ENCODE measurements around the gene HOXA6. TPM values are rescaled to one million over a fixed set of nuclear protein-coding genes. Genes with fewer than 3 reads are reported as not detected.

HOXA6 gene
- total and polyA plus RNA-seq, 2 donors (not counting 3 experiments of a cell fraction or from before 2014, with no cell fraction given): 10.0 to 20.7 TPM

- Histone ChIP-seq H4K20me1 (replicated peaks; ENCODE audit: control insufficient read depth, extremely low read depth, insufficient read depth, low read length) (no peaks in the 10 kb centered on the region), H3K9me1 (replicated peaks; ENCODE audit: control insufficient read depth, extremely low read depth, insufficient read depth, low read length) (no peaks in the 10 kb centered on the region), H3K79me2 (ENCODE audit: control insufficient read depth, insufficient read depth, low read length) (peaks cover 5% of the 10 kb centered on the region), H3K36me3 (ENCODE audit: control insufficient read depth in 2 of 2, extremely low read depth in 1 of 2, insufficient read depth in 2 of 2, low read length in 2 of 2) (no peaks in the 10 kb centered on the region), H3K9ac (replicated peaks; ENCODE audit: extremely low read depth, insufficient read depth, low read length) (no peak overlapping the region), H3K27ac (ENCODE audit: insufficient read depth, low read depth, low read length) (no peak overlapping the region), H3K4me3 (replicated peaks in 1 of 3; ENCODE audit: insufficient read depth in 1 of 3, low read depth in 1 of 3, low read length in 3 of 3) (peak overlapping the region; percentile 21 to 44 (median 34)), H3K4me1 (ENCODE audit: control insufficient read depth, extremely low read depth, insufficient read depth, low read length) (peaks cover 22% of the 10 kb centered on the region), H3K9me3 (replicated peaks; ENCODE audit: control insufficient read depth, insufficient read depth, low read length) (no peaks in the 10 kb centered on the region), H3K4me2 (ENCODE audit: insufficient read depth, low read length) (peak overlapping the region; percentile 46), H3K27me3 (ENCODE audit: control insufficient read depth in 2 of 2, insufficient read depth in 2 of 2, low read length in 2 of 2) (peaks cover 29 to 48% of the 10 kb centered on the region in 2 experiments), H2AFZ (ENCODE audit: low read depth, low read length) (peak overlapping the region; percentile 58)
- ChIA-PET POLR2A (no interaction called here), CTCF (interaction anchor here (0.6 to 1.5 kb wide), 6 partner anchors 9 to 901 kb away, joined by 3 to 7 read pairs (median 5); no protein-coding TSS in a partner anchor)
- DNase-seq (ENCODE audit: low read depth, low spot score) (no peak), FAIRE-seq (no peak)
- TF ChIP-seq EZH2 (IDR thresholded peaks at IDR 0.05; ENCODE audit: borderline replicate concordance, low read depth, low read length, severe bottlenecking) (peak; percentile 36), JUN (IDR thresholded peaks at IDR 0.05; ENCODE audit: borderline replicate concordance, insufficient read depth, insufficient read length, low read depth) (no peak)
- intact Hi-C loops (cut with micrococcal nuclease) (no loop called here), dilution Hi-C loops (cut with MboI; ENCODE audit: extremely low pct_ligation_motif_present, low sequenced_read_pairs) (no loop called here)
- no TSS peak for BruUV-seq (replicated peaks)
Observed at GRCh38 chr7:27192546-27193334, 45.2 kb upstream of the HOXA6 start.

GRCh38 chr7:27191833-27192545 is 44.4 kb upstream of the HOXA6 start:
- intact Hi-C loops (cut with micrococcal nuclease): no loop called here
- Histone ChIP-seq H3K79me2 (ENCODE audit: control insufficient read depth, insufficient read depth, low read length) (peaks cover 12% of the 10 kb centered on the region), H3K9me1 (replicated peaks; ENCODE audit: control insufficient read depth, extremely low read depth, insufficient read depth, low read length) (no peaks in the 10 kb centered on the region), H3K4me2 (ENCODE audit: insufficient read depth, low read length) (peak overlapping the region; percentile 46), H3K27me3 (ENCODE audit: control insufficient read depth in 2 of 2, insufficient read depth in 2 of 2, low read length in 2 of 2) (peaks cover 23 to 40% of the 10 kb centered on the region in 2 experiments), H3K36me3 (ENCODE audit: control insufficient read depth in 2 of 2, extremely low read depth in 1 of 2, insufficient read depth in 2 of 2, low read length in 2 of 2) (no peaks in the 10 kb centered on the region), H3K9me3 (replicated peaks; ENCODE audit: control insufficient read depth, insufficient read depth, low read length) (no peaks in the 10 kb centered on the region), H3K27ac (ENCODE audit: insufficient read depth, low read depth, low read length) (no peak overlapping the region), H2AFZ (ENCODE audit: low read depth, low read length) (peak overlapping the region; percentile 58), H3K4me1 (ENCODE audit: control insufficient read depth, extremely low read depth, insufficient read depth, low read length) (peaks cover 28% of the 10 kb centered on the region), H3K4me3 (replicated peaks in 1 of 3; ENCODE audit: insufficient read depth in 1 of 3, low read depth in 1 of 3, low read length in 3 of 3) (peak overlapping the region in 1 of 3 experiments; percentile 21), H4K20me1 (replicated peaks; ENCODE audit: control insufficient read depth, extremely low read depth, insufficient read depth, low read length) (no peaks in the 10 kb centered on the region), H3K9ac (replicated peaks; ENCODE audit: extremely low read depth, insufficient read depth, low read length) (no peak overlapping the region)
- ChIA-PET POLR2A (no interaction called here), CTCF (interaction anchor here (0.6 to 1.5 kb wide), 6 partner anchors 9 to 902 kb away, joined by 3 to 7 read pairs (median 5); no protein-coding TSS in a partner anchor)
- DNase-seq (ENCODE audit: low read depth, low spot score): no peak
- TF ChIP-seq EZH2 (IDR thresholded peaks at IDR 0.05; ENCODE audit: borderline replicate concordance, low read depth, low read length, severe bottlenecking) (peak; percentile 0), POLR2AphosphoS5 (IDR thresholded peaks at IDR 0.05; ENCODE audit: insufficient read depth, low read depth, low read length) (no peak)
- BruUV-seq (replicated peaks): no TSS peak
- dilution Hi-C loops (cut with MboI; ENCODE audit: extremely low pct_ligation_motif_present, low sequenced_read_pairs): no loop called here
- FAIRE-seq: no peak

All from endothelial cell of umbilical vein (primary cell).